K562 (cell line): ENCODE measurements around the gene CSMD2. TPM values are rescaled to one million over a fixed set of nuclear protein-coding genes. Genes with fewer than 3 reads are reported as not detected.

Experiments
- ATAC-seq: fragments of 200-7000 bp; cut with Tn5 transposase; 3 replicates; pipeline ENCODE4 v1.9.1; 2020; ENCODE audit warnings: moderate library complexity
- BruUV-seq: library from RNA; stranded (reverse); fragments of 400-500 nt; replicated peaks from 2 replicates; lab custom pipeline; 2021; lab: Mats Ljungman, UMichigan
- CTCF ChIA-PET: fragments of 300-600 bp; formaldehyde crosslinking; extraction: SDS; loops from one replicate; lab custom pipeline; 2021; ENCODE audit warnings: low intra/inter-chr PET ratio; lab: Yijun Ruan, JAX
- POLR2A ChIA-PET: fragments of 300-600, 350-650 bp; sonication (Branson Sonifier 250); formaldehyde crosslinking; extraction: SDS; loops from one replicate; lab custom pipeline; 2021; ENCODE audit warnings: antibody characterized with exemption, inconsistent platforms; lab: Yijun Ruan, JAX
- DNase-seq, 4 experiments: peaks; one replicate each; pipeline versions ENCODE4 v3.0.0 to v3.0.0-alpha.2; 2011 to 2018; ENCODE audit warnings: low spot score in 3 of 4, mixed read lengths in 3 of 4; ENCODE audit errors: extremely low read depth in 1 of 4
- FAIRE-seq: peaks from 2 replicates; lab custom pipeline; 2011; peaks lifted over from hg19 to GRCh38; lab: Jason Lieb, UNC
- H2AFZ ChIP-seq: 2 replicates; pipeline ENCODE4 v1.6.0; 2011; ENCODE audit warnings: low read depth, low read length, control low read depth, inconsistent platforms
- H3K27ac ChIP-seq: fragments of 200-600 bp; 3 replicates; pipeline ENCODE4 v1.8.0; 2011; ENCODE audit warnings: low read depth, mild to moderate bottlenecking, control low read depth, inconsistent platforms, low read length, moderate library complexity, mixed read lengths; ENCODE audit errors: extremely low read depth
- H3K27me3 ChIP-seq, 2 experiments: fragments of 300-600 bp in 1 of 2; 2 replicates in 1 of 2; 3 replicates in 1 of 2; pipeline versions ENCODE4 v1.6.0 to v1.8.0; 2011; ENCODE audit warnings: inconsistent platforms in 2 of 2, low read length in 2 of 2, mild to moderate bottlenecking in 1 of 2, mixed read lengths in 1 of 2, moderate library complexity in 1 of 2; ENCODE audit not compliant: control insufficient read depth in 2 of 2, insufficient read depth in 2 of 2
- H3K36me3 ChIP-seq: fragments of 300-600 bp; 3 replicates; pipeline ENCODE4 v1.8.0; 2011; ENCODE audit warnings: mild to moderate bottlenecking, low read length, inconsistent platforms; ENCODE audit not compliant: control insufficient read depth, insufficient read depth
- H3K4me1 ChIP-seq, 2 experiments: fragments of 200-600 bp in 1 of 2; replicated peaks in 1 of 2; 2 replicates in 1 of 2; 3 replicates in 1 of 2; pipeline versions ENCODE4 v1.5.1 to v1.8.0; 2011; ENCODE audit warnings: inconsistent platforms in 2 of 2, low read length in 2 of 2, mild to moderate bottlenecking in 1 of 2, mixed read lengths in 1 of 2, moderate library complexity in 1 of 2; ENCODE audit not compliant: control insufficient read depth in 2 of 2, insufficient read depth in 2 of 2
- H3K4me2 ChIP-seq: 2 replicates; pipeline ENCODE4 v1.6.1; 2011; ENCODE audit warnings: low read length, control low read depth, inconsistent platforms, mixed read lengths; ENCODE audit not compliant: insufficient read depth
- H3K4me3 ChIP-seq: fragments of 200-600 bp; sonication (generic), shearing (Covaris generic); 2 replicates; pipeline ENCODE4 v1.5.1; 2016; ENCODE audit warnings: control low read depth, inconsistent platforms
- H3K79me2 ChIP-seq: fragments of 200-600 bp; 3 replicates; pipeline ENCODE4 v1.8.0; 2011; ENCODE audit warnings: low read length, inconsistent platforms; ENCODE audit not compliant: control insufficient read depth, insufficient read depth
- H3K9ac ChIP-seq, 2 experiments: 2 replicates each; pipeline versions ENCODE4 v1.6.0 to v1.6.1; 2011; ENCODE audit warnings: low read depth in 2 of 2, low read length in 2 of 2, control low read depth in 1 of 2, inconsistent platforms in 1 of 2, mild to moderate bottlenecking in 1 of 2, mixed read lengths in 1 of 2; ENCODE audit not compliant: insufficient read depth in 1 of 2
- H3K9me1 ChIP-seq: one replicate; pipeline ENCODE4 v1.6.0; 2011; ENCODE audit warnings: inconsistent platforms, mild to moderate bottlenecking, low read length, moderate library complexity; ENCODE audit not compliant: control insufficient read depth, insufficient read depth
- H3K9me3 ChIP-seq: replicated peaks from 2 replicates; pipeline ENCODE4 v1.5.1; 2011; ENCODE audit warnings: low read depth, low read length, inconsistent platforms; ENCODE audit not compliant: control insufficient read depth, insufficient read depth
- H4K20me1 ChIP-seq: replicated peaks from 2 replicates; pipeline ENCODE4 v1.6.1; 2011; ENCODE audit warnings: low read length, inconsistent platforms, mixed read lengths; ENCODE audit not compliant: control insufficient read depth, insufficient read depth
- BRD9 ChIP-seq: fragments of 450-650 bp; IDR thresholded peaks from 2 replicates; pipeline ENCODE4 v1.6.1; 2018; ENCODE audit warnings: low read depth; ENCODE audit not compliant: partially characterized antibody
- FIP1L1 ChIP-seq: fragments of 200-400 bp; formaldehyde crosslinking; IDR thresholded peaks from 2 replicates; pipeline ENCODE4 v1.6.1; 2018; ENCODE audit warnings: mild to moderate bottlenecking, low read depth, low read length; ENCODE audit not compliant: poor library complexity, severe bottlenecking
- HDAC8 ChIP-seq: fragments of 450-650 bp; IDR thresholded peaks from 2 replicates; pipeline ENCODE4 v1.6.1; 2016; ENCODE audit warnings: mild to moderate bottlenecking, missing genetic modification characterization, moderate library complexity, missing compliant biosample characterization
- ID3 ChIP-seq, 2 experiments: fragments of 250-450 bp in 1 of 2; fragments of 450-650 bp in 1 of 2; sonication (Bioruptor Pico) in 1 of 2; IDR thresholded peaks; 2 replicates each; pipeline versions ENCODE4 v1.6.1 to v1.8.0; 2016 to 2021; ENCODE audit warnings: mild to moderate bottlenecking in 2 of 2, moderate library complexity in 2 of 2, missing compliant biosample characterization in 1 of 2, missing genetic modification characterization in 1 of 2
- MTA1 ChIP-seq: fragments of 450-650 bp; IDR thresholded peaks from 2 replicates; pipeline ENCODE4 v1.6.1; 2017; ENCODE audit warnings: borderline replicate concordance
- NCOA6 ChIP-seq: fragments of 450-650 bp; IDR thresholded peaks from 2 replicates; pipeline ENCODE4 v1.6.1; 2017; ENCODE audit warnings: mild to moderate bottlenecking
- NFIC ChIP-seq: fragments of 450-650 bp; IDR thresholded peaks from 2 replicates; pipeline ENCODE4 v1.6.1; 2017; ENCODE audit warnings: mild to moderate bottlenecking, inconsistent platforms
- PBX2 ChIP-seq, 2 experiments: IDR thresholded peaks in 1 of 2; conservative IDR thresholded peaks in 1 of 2; 2 replicates each; pipeline ENCODE4 v1.6.1; 2016; ENCODE audit warnings: low read depth in 2 of 2, mild to moderate bottlenecking in 1 of 2, missing compliant biosample characterization in 1 of 2, missing genetic modification characterization in 1 of 2, moderate library complexity in 1 of 2
- ZC3H8 ChIP-seq: fragments of 450-650 bp; IDR thresholded peaks from 2 replicates; pipeline ENCODE4 v1.6.1; 2017
- ZNF165 ChIP-seq: fragments of 250-450 bp; sonication (Bioruptor Pico); IDR thresholded peaks from 2 replicates; pipeline ENCODE4 v1.4.0; 2020; ENCODE audit warnings: borderline replicate concordance
- ZNF217 ChIP-seq: sonication (generic); formaldehyde crosslinking; IDR thresholded peaks from 2 replicates; pipeline ENCODE4 v1.8.0; 2022; ENCODE audit warnings: mild to moderate bottlenecking, missing genetic modification reagents
- ZNF507 ChIP-seq: conservative IDR thresholded peaks from 2 replicates; pipeline ENCODE4 v1.6.1; 2017; ENCODE audit warnings: missing genetic modification characterization, missing compliant biosample characterization
- WGBS: fragments of 100-300 bp; shearing (Covaris generic); methylation state at CpG from one replicate; pipeline ENCODE4 v1.1.6; 2016; ENCODE audit warnings: low coverage, mixed read lengths; ENCODE audit not compliant: insufficient coverage; ENCODE audit errors: missing lambda C conversion rate; 5-methylcytosine and 5-hydroxymethylcytosine counted together
- in situ Hi-C: fragments of 300-500 bp; cut with MboI; formaldehyde crosslinking; loops from 4 replicates; pipeline ENCODE4 v1.15.0; 2018; ENCODE audit warnings: inconsistent platforms, mixed read lengths
- intact Hi-C: fragments of 100-400 bp; cut with micrococcal nuclease; formaldehyde crosslinking; loops from 2 replicates; pipeline ENCODE4 v1.14.2; 2022
- polyA plus RNA-seq, 8 experiments: library from polyadenylated mRNA; depleted of rRNA in 4 of 8; stranded (reverse) in 5 of 8; unstranded in 3 of 8; fragments of >200 nt; fragmentation: Nextera tagmentation in 2 of 8; fragmentation: Illumina TruSeq in 1 of 8; extraction: Ambion mirVana in 2 of 8; extraction: Trizol in 1 of 8; gene quantifications; 2 replicates each; pipeline versions ENCODE4 v1.2.1 to v1.2.3, GENCODE V29; 2011 to 2014; ENCODE audit warnings: inconsistent platforms in 1 of 8, missing spikeins in 1 of 8
- total RNA-seq, 7 experiments: library from RNA; depleted of rRNA in 6 of 7; stranded (reverse); fragments of >200 nt in 6 of 7; fragmentation: Illumina TruSeq in 2 of 7; extraction: Trizol in 2 of 7; gene quantifications; 2 replicates each; pipeline versions ENCODE4 v1.2.1 to v1.2.3, GENCODE V29; 2011 to 2021; ENCODE audit warnings: low replicate concordance in 1 of 7

Gene CSMD2
- total and polyA plus RNA-seq, 9 of the 15 experiments (the other 6 are each of a cell fraction or from before 2014, with no cell fraction given): not detected

GRCh38 chr1:33623811-33624210 lies 541.2 kb downstream of the CSMD2 start:
- in situ Hi-C loops: loop anchor here (25.0 kb wide), 1 partner anchor 737 kb away; the partner anchor contains the start of gene HPCA
- Histone ChIP-seq H3K9me1 (peaks cover 5% of the 10 kb centered on the region), H3K9ac (no peak overlapping the region), H3K27ac (no peak overlapping the region), H3K36me3 (no peaks in the 10 kb centered on the region), H3K9me3 (no peaks in the 10 kb centered on the region), H3K27me3 (peaks cover 4 to 37% of the 10 kb centered on the region in 2 experiments; a peak in 2 of 5 replicates), H4K20me1 (peaks cover 10% of the 10 kb centered on the region; the same call in 1 of the 2 replicates), H3K79me2 (no peaks in the 10 kb centered on the region), H3K4me2 (no peak overlapping the region), H3K4me1 (peaks cover 0 to 10% of the 10 kb centered on the region in 2 experiments; a peak in 1 of 5 replicates), H3K4me3 (no peak overlapping the region), H2AFZ (no peak overlapping the region)
- ATAC-seq (no peak), FAIRE-seq (no peak), DNase-seq (no peak)
- intact Hi-C loops: no loop called here
- BruUV-seq: no TSS peak
- CTCF ChIA-PET: no interaction called here
- 1% methylated on average over 4 of the region's 4 CpGs for WGBS
- POLR2A ChIA-PET: interaction anchor here (1.6 kb wide), 1 partner anchor 11 kb away, joined by 6 read pairs; no protein-coding TSS in a partner anchor
- no peak for TF ChIP-seq MTA1
- TF ChIP-seq ZNF217: no peak
- TF ChIP-seq ID3 (CRISPR knock-in tag; IDR thresholded peaks at IDR 0.05): no peak
- no peak for TF ChIP-seq ID3 (tag; IDR thresholded peaks at IDR 0.05)
- TF ChIP-seq NFIC: no peak
- TF ChIP-seq PBX2 (CRISPR knock-in tag; IDR thresholded peaks at IDR 0.05; ENCODE audit: low read depth): no peak
- TF ChIP-seq PBX2 (tag; conservative IDR thresholded peaks at IDR 0.05; ENCODE audit: low read depth): no peak
- TF ChIP-seq FIP1L1: no peak
- TF ChIP-seq NCOA6: no peak
- no peak for TF ChIP-seq BRD9
- no peak for TF ChIP-seq ZC3H8
- TF ChIP-seq ZNF165 (CRISPR knock-in tag): no peak
- no peak for TF ChIP-seq ZNF507 (tag)
- TF ChIP-seq HDAC8 (tag): no peak
- TF ChIP-seq, all 486 proteins: peak for 0
